ENCODE results near the gene SORD.
"Not testable (repeated sequence)": the region's sequence is repeated elsewhere in the genome, so short reads cannot be mapped to it uniquely, and the experiment has no call there.

DNA sequence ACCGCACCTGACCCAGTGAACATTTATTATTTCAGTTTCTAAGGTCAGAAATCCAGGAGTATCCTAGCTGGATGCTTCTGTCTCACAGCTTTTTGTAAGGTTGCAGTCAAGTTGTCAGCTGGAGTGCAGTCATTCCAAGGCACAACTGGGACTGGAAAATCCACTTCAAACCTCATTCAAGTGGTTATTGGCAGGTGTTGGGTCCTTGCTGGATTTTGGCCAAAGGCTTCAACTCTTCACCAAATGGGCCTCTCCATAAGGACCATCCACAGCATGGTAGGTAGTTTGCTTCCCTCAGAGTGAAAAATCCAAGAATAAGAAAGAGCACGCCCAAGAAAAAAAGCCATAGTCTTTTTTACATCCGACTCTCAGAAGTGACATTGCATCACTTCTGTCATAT lies 46.8 kb upstream of the SORD start:
- not testable (repeated sequence) for TF ChIP-seq POLR2AphosphoS5 (IDR thresholded peaks at IDR 0.05; ENCODE audit: insufficient read depth in 1 of 2, low read depth in 1 of 2); POLR2A (IDR thresholded peaks at IDR 0.05)

Data from vagina (tissue), 2 donors.